HG02870 (cell line): ENCODE results near the gene SDK2.

Experiments used
- ATAC-seq: cut with Tn5 transposase; IDR thresholded peaks from one replicate; pipeline ENCODE4 v1.9.1; 2021; ENCODE audit warnings: mild to moderate bottlenecking, moderate library complexity; ENCODE audit not compliant: unreplicated experiment

The SDK2 gene

DNA sequence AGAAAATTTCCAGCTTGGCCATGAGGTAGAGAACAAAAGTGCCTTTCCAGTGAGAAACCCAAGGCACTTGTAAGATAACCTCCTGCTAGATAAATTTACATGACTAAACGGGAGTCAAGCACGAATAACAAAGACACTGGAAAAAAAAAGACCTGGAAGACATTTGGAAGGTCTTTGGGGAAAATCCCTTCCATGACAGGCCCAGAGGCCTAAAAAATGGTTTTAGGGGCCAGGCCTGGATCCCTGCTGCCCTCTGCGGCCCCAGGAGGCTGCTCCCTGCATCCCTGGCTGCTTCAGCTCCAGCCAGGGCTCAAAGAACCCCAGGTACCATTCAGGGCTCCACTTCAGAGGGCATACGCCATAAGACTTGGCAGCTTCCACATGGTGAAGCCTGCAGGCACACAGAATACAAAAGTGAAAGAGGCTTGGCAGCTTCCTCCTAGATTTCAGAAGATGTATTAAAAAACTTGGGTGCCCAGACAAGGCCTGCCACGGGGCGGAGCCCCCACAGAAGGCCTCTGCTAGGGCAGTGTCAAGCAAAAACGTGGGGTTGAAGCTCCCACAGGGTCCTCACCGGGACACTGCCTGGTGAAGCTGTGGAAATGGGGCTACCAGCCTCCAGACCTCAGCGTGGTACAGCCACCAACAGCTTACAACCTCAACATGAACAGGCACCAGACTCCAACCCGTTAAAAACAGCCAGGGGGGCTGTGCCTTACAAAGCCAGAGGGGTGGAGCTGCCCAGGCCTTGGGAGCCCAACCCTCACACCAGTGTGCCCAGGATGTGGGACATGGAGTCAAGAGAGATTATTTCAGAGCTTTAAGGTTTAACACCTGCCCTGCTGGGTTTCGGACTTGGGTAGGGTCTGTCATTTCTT is 77.1 kb downstream of the SDK2 start:
- no peak for ATAC-seq

DNA sequence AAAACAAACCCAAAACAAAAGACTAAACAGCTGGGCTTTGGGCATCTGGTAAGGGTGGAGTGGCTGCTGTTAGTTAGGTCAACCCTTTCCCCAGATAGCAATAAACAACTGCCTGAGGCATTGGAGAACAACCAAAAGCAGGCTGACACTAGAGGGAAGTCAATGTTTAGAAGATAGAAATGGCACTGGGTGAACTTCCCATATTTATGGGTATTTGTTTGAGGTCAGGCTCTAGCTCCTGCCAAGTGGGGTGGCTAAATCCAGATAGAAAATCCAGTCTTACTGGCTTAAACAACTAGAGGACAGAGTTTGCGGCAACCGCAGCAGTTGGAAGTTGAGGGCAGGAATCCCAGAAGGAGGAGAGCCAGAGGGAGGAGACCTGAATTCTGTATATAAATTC is 79.4 kb downstream of the SDK2 start:
- ATAC-seq: no peak

DNA sequence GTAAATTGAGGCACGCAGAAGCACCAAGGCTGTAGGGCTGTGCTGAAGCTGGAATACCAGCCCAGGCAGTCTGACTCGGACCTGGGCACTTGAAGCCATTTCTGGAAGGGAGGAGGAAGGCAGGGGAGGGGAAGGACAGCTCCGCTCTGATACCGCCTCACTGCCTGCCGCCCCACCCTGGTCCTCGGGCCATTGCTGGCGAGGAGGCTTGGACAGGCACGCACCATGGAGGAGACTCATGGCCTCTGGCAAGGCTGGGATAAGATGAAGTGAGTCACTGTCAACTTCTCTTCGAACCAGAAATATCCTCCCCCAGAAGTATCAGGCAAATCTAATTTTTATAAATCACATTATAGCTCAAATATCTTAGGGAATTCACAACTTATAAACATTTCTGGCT is 81.3 kb downstream of the SDK2 start:
- no peak for ATAC-seq

DNA sequence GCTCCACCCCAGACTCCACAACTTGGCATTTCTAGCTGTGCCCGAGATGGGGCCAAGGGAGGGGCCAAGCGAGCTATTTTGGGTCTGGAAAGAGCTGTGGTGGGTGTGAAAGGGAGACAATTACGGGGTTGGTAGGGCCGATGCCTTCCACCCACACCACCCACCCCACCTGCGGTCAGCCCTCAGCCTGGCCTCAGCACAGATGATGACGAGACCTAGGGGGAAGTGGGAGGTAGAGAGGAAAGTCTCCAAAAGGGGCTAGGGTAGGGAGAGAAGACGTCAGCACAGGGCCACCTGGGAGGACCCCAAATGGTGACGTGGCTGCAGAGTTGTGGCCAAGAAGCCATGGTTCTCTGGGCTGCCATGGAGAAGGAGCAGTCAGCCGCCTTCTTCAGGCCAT is 83.1 kb downstream of the SDK2 start:
- no peak for ATAC-seq

DNA sequence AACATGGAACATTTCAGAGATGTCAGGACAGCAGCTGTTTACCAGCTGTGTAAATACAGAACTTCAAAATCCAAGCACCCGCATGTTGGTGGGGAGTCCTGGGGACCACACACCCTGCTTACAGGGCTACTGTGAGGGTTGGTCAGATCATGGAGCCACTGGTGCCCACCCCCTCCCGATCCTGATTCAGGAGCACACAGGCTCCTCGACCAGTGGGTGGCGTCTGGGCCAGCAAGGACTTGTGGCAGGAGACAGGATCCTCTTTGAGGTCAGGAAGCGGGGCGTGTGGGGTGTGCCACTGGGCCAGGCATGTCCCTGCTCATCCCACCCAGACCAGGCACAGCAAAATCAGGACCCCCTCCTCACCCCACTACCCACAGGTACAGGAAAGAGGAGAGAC is 83.6 kb downstream of the SDK2 start:
- no peak for ATAC-seq

DNA sequence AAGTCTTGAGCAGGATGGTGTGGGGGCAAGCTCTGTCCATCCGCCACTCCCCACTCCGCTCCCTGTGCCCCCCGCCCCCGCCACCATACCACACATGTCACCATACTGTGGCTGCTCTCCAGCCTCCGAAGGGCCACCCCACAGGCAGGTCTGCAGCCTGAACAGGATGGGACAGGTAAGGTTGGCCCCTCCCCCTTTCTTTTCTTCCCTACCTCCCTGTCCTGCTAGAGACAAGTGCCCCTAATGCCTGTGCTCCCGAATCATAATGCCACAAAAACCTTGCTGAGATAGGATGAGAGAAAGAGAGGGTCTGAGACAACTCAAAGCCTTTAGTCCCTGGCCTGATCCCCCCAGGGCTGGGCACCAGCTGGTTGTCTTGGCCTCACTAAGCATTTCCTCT is 84.7 kb downstream of the SDK2 start:
- ATAC-seq: no peak

DNA sequence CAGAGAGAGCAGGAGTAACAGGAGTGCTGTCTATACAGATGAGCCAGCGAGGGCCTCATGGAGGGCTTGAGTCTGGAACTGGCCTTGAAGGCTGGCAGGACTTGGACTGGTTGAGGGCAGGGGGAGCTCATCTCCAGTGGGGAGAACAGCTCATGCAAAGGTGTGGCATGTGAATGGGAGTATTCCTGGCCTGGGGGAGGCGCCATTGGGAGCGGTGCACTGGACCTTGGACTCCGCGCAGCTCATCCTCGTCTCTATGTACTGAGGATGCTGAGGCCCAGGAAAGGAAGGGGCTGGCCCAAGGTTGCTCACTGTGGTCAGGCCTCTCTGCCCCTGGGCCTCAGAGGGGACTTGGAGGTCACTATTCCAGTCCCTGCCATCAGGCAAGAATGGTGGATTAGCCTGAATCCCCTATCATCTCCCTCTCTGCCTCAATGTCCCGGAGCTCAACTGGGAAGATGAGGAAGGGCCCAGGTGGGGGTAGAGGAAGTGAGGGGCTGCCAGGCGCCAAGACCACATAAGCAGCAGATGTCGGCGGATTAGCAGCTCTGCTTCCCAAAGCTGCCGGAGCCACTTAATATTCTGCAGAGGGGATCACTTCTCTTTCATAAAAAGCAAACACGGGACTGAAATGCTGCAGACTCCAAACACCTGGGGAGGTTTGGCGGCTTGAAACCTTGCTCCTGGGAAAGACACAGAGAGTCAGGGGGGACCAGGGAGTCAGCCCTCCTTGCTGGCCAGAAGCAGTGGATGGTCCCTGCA is 88.9 kb downstream of the SDK2 start:
- ATAC-seq: no peak

DNA sequence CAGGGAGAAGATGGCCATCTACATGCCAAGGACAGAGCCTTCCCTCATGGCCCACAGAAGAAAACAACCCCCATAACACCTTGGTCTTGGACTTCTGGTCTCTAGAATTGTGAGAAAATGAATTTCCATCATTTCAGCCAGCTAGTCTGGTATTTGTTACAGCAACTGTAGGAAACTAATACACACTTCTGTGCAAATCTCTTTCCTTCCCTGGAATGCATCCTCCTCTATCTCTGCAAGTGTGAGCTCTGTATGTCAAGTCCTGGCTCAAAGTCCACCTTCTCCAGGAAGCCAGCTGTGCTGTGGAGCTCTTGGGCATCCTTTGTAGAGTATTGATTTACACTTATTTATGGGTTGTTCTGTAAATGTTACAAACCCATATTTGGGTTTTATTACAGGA is 89.7 kb downstream of the SDK2 start:
- no peak for ATAC-seq

DNA sequence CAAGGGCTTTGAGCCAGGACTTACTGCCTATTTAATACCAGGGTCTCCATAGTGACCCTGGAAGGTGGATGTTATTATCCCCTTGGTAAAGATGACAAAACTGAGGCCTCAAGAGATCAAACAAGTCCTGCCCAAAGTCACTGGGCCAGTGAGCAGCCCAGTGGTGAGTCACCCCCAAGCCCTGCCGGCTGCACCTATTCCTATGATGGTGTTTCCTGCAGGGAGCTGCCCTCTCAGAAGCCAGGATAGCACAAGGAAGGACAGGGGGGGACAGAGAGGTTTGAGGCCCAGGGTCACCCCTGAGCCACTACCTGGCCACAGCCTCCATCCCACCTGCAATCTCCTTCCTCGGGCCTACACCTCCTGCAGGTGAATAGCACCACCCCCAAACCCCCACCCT is 90.9 kb downstream of the SDK2 start:
- no peak for ATAC-seq

DNA sequence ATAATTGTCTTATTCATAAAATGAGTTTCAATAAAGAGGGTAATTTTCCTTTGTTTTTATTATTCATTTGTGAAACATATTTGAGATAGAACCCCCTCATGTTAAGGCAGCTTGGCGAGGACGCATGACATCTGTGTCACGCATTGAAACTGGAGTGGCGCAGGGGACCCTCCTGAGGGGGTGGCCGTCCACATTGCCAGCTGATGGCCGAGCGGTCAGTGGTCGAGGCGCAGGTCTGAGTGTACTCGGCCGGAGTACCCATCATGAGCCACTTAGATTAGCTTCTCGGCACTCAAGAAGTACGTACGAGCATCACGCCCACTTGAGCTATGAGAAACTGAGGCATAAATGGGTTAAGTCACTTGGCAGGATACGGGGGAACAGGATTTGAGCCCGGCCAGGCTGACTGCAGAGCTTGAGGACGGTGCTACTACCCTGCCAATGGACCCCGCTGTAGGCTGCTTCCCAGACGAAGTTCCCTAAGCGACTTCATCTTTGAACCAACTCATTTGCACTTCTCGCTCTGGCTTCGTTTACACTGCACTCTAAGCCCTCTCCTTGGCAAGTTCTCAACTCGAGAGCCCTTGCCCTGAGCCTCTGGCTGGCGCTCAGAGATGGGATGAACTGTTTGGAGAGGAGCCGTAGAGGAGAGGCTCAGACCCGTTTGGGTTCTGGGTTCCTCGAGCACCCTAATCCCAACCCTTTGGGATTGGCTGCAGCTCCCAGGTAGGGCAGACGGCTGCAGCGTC is 91.8 kb downstream of the SDK2 start:
- no peak for ATAC-seq

DNA sequence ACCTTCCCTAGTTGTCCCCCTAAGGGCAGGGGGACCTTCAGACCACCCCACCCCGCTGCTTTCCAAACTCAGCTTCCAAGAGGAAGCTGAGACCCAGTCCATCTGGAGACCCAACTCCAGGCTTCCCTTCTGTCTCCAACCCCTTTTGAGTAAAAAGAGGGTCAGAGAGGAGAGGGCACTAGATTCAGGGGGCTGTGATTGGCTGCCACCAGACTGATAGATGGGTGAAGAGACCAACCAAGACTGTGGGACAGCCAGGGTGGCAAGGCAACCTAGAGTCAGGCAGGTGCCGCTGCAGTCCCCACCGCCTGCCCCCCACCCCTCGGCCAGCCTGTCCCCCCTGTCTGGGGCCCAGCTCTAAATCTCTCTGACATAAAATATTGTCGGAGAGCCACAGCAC is 92.5 kb downstream of the SDK2 start:
- ATAC-seq: no peak

DNA sequence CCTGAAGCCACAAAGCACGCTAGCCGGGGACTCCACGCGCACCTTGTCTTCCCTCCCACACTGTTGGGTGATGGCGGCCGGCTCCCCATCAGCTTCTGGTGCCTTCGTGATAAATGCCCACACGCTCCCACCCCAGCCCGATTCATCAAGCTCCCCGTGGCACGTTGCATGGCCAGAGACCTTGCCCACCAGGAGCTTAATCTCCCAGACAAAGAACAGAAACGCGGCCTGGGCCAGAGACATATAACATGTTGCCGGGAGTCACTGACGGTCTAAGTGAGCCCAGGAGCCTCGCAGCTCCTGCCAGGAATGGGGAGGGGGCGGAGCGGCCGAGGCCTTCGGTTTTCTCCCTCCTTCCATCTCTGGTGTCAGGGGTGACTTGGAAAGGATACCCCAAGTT is 93.1 kb downstream of the SDK2 start:
- ATAC-seq: no peak

DNA sequence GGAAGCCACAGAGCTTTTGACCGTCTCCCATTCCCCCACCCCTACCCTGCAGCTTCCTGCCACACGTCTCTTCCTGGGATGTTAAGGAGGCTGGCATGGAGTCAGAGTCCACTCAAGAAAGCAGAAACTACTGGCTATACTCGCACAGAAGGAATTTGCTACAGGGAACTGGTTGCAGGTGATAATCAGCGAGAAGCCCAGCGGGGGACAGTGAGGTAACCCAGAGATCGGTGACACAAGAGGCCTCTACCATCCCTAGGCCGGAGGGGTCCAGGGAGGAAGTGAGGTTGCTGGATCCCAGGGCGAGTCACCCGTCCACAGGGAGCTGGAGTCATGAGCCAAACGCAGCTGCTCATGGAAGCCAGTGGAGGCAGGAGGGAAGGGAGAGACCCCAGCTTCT is 93.7 kb downstream of the SDK2 start:
- ATAC-seq: no peak

DNA sequence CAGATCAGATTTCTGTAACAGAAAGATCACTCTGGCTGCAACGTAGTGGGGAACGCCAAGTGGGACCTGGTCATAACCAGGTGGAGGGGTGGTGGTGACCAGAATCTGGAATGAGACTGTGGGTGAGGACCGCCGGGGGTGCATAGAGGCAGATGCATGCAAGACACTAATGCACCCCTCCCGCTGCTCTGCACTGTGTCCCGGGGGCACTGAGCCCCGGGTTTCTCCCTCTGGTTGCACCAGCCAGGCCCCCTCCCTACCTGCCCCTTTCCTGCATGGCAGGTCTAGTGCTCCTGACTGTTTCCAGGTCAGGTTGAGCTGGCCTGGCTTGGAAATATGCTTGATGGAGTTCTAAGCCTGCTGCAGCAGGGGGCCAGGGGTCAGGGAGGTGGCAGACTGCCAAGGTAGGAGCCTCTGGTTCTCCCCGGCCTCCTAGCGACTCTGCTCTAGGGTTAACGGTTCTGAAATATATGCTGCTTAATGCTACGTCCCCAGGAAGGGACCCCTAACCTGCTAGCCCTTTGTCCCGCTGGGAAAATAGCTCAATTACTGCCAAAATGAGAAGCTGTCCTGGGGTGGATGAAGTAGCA is 94.3 kb downstream of the SDK2 start:
- ATAC-seq: no peak

DNA sequence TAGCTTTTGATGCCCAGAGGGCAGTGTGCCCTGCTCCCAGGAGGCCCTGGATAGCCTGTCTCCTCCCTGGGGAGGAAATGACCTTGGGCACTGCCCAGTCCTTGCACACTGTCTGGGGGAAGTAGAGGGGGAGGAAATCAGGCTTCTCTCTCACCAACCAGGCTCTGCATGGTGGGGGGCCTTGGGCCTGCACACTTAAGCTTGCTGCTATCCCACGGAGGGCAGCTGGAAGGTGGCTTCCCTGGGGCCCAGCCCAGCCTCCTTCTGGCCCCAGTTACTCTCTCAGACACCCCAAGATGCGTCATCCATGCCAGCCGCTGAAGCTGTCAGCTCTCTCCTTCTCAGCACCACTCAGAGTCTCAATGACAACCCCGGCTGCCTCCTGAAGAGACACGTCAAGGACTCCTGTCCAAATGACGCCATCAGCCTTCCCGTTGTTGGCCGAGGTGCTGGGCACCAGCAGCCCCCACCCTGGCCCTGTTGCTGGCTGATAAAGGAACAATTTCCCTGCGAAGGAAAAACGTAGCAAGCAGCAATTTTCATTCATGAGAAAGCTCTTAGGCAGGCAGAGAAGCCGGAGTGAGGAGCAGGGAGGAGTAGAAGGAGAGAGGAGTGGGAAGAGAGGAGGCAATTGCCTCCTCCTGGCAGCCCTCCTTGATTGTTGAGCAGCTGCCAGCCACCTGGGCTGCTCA is 95.5 kb downstream of the SDK2 start:
- ATAC-seq: no peak

DNA sequence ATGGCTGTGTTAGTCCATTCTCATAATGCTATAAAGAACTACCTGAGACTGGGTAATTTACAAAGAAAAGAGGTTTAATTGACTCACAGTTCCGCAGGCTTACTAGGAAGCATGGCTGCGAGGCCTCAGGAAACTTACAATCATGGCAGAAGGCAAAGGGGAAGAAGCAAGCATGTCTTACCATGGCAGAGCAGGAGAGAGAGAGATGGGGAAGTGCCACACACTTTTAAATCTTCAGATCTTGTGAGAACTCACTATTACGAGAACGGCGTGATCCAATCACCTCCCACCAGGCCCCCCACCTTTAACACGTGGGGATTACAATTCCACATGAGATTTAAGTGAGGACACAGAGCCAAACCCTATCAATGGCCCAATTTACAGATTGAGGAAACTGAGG is 96.5 kb downstream of the SDK2 start:
- no peak for ATAC-seq

DNA sequence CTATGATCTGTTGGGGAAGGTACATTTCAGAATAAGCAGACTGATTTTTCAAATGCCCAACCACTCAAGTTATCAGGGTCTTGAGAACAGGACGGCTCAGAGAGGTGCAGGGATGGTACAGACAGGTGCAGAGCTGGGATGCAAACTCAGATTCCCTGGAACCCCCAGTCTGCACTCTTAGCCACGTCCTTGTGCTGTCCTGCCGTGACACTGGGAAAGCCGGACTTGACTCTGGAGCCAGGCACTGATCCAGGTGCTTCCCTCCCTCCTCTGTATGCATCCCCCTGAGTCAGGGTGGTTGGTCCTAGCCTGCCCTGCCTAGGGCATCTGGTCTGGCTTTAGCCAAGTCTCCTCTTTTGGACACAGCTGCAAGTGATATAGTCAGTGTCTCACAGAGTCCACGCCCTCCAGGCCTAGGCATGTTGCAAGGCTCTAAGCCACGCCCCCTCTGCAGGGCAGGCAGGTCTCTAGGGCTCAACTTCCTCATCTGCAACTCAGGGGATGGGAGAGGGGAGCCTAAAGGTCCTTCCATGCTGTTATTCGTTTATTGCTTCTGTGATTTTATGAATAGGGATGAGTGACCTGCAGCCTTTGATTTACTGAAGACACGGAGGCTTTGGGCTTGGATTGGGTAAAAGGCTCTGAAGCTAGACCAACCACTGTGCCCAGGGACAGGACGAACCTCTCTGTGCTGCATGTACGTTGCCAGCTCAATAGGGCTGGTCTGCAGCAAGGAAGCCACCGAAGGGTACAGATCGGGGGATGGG is 97.3 kb downstream of the SDK2 start:
- no peak for ATAC-seq

DNA sequence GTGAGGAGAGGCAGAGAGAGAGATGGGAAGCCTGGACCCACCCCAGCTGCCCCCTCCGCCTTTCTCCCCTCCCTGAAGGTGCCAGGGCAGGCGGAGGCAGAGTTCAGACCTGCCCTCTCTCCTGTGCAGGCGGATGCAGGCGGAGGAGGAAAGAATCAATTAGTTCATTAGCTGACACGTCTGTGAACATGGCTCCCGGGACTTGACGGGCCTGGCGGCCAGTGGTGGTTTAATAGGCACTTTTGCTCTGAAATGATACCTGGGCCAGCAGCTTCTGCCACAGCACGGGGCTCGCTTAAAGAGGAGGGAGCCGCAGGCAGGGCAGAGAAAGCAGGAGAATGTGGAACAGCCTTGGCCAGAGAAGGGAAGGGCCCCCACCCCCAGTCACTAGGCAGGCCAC is 98.1 kb downstream of the SDK2 start:
- ATAC-seq: no peak

DNA sequence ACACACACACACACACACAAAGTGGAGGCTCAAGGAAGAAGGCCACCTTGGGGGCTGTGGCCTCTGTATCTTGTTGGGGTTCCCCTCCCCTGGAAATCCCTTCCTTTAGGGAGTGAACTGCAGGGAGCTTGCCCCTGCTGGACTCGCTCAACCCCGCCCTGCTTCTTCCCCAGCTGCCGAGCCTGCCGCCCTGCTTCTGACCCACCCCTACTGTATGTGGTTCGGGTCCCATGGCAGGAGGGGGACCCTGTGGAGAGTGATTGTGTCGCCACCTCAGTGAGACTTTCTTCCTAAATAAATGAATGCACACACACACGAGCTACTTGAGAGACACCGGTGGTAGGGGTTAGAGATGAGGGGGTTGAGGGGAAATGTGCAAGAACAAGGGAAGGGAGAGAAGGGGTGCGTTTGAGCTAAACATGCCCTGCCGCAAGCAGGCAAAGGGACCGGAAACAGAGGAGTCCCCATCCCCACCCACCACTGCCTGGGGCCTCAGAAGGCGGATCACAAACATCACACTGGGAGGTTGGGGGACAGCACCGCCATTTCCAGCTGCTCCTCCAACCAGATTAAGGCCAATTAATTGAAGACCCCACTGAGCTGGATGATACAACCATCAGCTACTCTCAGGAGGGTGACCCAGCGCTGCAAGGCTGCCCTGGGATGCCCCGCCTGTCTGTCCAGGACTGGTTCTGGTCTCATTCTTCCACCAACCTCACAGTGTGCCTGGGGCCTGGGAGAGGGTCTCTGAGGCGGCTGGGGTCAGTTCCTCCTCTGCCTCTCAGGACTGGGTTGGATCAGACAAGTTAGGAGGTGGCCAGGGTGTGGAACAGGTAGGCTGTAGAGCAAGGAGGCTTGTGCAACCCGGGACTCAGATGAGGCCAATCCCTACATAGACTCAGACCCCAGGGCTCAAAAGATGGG is 98.9 kb downstream of the SDK2 start:
- no peak for ATAC-seq
